SHP77 (cell line): ENCODE data around the gene SLC39A2.
"Not testable (repeated sequence)": the region's sequence is repeated elsewhere in the genome, so short reads cannot be mapped to it uniquely, and the experiment has no call there.

Experiments used
- DNase-seq, 2 experiments: peaks; one replicate each; lab custom pipeline; 2025; lab: John Stamatoyannopoulos, UW

SLC39A2 gene

DNA sequence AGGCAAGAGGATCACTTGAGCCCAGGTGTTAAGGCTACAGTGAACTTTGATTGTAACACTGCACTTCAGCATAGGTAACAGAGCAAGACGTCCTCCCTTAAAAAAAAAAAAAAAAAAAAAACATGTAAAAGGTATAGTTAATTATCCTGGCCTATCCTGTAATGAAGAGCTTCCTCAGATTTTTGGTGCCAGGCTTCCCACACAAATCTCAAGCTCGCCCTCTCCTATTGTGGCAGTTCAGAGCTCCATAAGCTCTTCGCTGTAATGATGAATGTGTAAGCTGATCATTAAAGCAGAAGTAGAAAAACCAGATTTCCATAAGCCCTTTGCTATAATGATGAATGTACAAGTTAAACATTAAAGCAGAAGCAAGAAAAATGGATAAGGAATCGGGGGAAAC lies 2.0 kb upstream of the SLC39A2 start:
- DNase-seq = no peak

DNA sequence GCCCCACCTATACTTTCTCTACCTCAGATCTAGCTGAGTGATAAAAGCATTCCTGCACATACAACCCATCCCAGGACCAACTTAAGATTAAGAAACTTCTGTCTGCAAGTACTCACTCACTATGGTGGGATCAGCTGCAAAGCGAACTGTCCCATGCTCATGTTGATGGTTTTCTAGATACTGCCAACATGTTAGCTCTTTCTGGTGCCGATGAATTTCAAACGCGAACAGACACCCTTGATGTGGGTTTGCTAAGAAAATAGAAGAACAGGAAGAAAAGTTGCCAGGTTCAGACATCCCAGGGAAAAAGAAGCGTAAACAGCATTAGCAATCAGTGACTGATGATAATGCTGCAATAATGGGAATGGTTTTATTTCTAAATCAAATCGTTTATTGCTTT lies 1.5 kb upstream of the SLC39A2 start:
- no peak for DNase-seq

DNA sequence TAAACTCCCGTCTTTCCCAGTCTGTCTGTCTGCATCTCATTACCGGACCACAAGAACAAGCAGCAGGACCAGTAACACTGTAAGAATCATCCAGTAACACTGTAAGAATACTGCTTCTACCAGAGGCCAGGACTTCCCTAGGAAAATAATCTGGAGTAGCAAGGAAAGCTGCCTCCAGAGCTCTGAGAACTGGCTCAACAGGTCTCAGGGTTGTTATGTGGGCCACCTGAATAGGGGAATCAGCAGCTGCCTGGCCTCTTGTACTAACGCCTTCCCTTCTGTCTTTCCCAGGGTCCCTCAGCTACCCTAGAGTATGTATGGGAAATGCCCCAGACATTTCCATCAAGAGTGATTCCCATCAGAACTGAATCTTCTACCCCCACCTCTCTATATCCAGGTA lies 954 bp upstream of the SLC39A2 start:
- DNase-seq = no peak

DNA sequence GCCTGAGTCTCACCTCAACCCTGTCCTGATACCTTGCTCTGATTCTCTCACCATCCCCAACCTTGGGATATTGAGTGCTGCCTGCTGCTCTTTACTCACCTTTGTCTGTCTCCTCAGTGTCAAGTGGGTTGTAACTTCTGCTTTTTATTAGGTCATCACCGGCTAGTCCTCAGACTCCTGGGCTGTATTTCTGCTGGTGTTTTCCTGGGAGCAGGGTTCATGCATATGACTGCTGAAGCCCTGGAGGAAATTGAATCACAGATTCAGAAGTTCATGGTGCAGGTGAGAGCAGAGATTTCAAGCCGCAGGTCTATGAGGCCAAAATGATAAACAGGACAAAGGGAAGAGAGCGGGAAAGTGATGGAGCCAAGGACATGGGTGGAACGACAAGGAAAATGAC lies 498 bp downstream of the SLC39A2 start:
- DNase-seq = no peak

DNA sequence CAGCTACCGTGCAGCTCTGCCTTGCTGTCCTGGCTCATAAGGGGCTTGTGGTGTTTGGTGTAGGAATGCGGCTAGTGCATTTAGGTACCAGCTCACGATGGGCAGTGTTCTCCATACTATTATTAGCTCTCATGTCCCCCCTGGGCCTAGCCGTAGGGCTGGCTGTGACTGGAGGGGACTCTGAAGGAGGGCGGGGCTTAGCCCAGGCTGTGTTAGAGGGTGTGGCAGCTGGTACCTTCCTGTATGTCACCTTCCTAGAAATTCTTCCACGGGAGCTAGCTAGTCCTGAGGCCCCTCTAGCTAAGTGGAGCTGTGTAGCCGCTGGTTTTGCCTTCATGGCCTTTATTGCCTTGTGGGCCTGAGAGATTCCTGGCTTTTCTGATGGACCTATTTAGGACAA lies 2.1 kb downstream of the SLC39A2 start:
- no peak for DNase-seq

DNA sequence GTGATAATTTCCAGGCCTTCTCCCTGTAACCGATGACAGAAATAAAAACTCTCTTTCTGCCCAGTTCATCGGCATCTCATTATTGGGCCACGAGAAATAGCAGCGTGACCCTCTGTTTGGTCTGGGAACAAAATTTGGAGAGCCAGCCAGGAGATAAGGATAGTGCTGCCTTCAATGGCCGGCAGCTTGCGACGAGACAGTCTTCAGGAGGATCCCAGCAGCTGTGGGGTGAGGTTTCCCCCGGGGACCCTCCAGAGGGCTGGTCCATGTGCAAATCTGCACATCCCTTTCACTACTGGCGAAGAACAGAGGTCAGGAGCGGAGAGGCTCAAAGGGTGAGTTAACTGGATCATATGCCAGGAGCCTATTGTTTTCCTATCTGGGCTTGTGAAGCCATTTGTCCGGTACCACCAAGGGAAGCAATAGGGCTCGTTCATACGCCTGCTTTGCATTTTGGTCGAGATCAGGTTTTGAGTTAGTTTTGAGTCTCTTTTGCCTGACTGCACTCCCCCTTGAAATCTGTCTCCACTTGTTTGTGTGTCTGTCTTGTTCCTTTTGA lies 4.8 kb downstream of the SLC39A2 start:
- no peak for DNase-seq

DNA sequence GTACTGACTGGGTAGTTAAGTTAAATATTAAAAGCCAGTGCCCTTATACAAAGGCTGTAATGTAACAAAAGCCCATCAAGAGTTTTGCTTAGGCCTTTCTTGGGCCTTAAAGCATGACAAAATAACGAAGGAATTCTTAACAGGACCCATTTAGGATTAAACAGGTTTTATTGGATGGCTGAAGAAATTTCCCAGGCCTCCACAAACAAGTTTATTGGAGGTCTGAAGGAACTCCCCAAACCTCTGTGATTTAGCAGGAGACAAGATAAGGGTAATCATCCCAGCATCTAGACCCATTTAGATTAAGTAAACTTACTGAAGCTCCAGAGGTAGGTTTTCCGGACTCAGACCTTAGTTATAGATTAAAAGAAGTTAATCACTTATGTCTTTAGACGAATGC lies 10.6 kb downstream of the SLC39A2 start:
- DNase-seq = not testable (repeated sequence)

DNA sequence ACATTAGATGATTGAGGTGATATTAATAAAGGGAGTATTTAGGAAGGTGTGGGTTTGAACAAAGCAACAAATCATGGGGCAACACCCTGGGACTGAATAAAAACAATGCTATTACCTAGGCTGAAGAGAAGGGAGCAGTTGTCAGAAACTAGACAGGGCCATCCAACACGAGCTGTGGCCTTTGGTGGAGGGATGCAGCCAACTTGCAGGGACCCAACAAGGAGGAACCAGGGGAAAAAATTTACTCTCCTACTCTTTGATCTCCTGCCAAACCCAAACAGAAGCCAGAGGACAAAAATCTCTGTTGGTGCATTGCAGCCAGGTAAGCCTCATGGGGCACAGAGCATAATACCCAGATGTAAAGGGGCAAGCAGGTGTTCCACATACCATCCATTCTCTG lies 12.0 kb downstream of the SLC39A2 start:
- DNase-seq = no peak

DNA sequence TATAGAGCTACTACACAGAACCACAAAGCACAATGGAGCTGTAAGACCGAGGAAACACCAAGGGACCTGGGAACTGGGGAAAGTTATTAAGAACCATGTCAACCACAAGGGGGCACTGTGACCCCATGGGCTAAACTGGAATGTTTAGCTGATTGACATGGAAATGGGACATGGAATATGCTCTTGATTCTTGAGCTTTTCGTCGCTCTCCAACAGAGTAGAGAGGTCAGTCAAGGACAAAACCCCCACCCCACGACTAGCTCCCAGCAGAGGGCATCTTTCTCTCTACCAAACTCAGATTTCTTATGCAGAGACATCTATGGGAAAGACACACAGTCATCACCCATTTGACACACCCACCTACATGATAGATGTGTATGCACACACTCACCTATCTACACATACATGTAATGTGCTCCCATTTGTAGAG lies 15.7 kb downstream of the SLC39A2 start:
- DNase-seq = peak; percentile 89 to 91

DNA sequence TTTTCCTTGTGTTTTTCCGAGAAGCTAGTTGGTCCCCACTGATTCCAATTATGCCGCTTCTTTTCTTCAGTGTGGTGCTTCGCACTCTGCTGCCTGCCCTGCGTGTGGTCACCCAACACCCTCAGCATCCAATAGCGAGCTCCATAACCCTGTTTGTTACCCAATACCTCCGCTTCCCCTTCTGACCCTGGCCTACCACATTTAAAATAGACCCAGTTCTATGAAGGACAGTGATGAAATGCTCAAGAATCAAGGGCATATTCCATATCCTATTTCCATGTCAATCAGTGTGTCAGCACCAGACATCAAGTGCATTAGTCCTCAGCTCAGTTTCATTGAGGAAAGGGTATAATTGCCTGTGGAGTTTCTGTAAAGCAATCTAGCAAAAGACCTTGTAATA lies 16.2 kb downstream of the SLC39A2 start:
- no peak for DNase-seq

DNA sequence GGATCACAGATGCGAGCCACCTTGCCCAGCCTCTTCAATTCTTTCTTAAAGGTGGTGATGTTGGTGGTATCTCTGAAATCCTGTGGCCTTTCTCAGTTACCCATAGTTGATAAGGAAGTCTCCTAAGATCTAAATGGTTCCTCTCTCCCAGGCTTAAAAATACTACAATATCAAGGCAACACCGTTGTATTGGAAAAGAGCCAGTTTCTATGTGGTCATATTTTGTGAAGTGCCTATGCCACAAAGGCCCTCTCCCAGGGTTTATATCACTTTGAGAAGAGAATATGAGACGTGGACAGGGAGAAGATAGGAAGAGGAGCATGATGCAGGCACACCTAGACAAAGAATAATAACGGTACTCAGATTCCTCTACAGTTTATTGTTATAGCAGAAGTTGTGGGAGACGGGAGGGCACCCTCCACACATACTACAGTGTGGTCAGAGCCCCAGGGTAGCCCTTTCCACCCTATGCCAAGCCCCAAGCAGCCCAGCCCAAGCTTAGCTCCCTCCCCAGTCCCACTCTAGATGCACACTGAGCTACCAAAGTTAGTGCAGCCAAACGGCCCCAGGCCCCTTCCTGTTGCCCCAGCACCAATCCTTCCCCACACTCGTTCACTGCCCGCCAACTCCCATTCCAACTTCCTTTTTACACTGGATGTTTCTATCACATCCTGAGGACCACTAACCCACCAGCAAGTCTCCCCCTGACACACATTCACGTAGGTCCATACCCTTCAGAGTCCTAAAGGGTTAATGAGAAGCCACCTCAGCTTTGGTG lies 17.5 kb downstream of the SLC39A2 start:
- no peak for DNase-seq

DNA sequence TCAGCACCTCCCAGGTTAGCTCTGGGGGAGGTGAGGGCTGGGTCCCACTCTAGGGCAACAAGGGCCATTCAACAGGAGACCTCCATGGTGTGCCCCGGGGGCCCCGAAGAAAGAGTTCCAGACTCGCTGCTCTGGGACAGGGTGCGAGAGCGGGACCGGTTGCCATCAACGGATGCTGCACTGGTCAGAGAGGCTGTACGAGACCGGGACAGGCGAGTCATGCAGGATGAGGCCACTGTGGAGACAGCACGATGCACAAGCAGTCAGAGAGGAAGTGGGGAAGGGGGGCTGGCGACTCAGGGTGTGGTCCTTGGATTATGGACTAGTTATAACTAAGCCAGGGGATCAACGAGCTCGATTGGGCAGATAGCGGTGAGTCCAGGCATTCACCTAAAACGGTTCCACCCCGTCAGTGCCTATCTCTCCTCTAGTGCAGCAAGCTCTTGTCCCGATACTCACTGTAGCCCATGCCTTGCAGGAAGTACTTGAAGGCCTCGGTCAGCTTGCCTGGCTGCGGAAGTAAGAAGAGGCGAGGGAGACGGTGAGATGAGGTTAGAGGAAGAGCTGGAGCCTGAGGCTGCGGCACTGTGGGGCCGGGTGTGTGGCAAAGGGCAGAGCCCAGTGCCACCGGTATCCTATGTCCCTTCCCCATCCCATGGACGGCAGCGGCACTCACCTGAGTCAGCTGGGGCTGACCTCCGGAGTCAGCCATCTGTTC lies 18.6 kb downstream of the SLC39A2 start:
- DNase-seq = no peak

DNA sequence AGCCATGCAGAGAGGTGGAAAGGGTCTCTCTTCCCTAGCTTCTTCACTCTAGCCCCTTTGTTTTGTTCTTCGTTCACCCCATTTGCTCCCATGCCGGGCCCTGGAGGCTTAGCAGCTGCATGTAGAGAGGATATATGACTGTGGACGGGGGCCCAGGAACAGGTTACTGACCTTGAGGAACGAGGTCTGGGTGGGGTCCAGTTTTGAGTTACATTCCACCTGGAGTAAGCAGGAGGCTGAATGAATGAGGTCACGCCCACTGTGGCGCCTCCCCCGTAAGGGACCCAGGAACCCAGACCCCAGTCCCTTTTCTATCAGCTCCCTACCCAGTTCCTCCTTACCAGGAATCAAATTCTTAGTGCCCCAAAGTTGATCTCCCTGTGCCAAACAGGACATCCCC lies 19.2 kb downstream of the SLC39A2 start:
- no peak for DNase-seq

DNA sequence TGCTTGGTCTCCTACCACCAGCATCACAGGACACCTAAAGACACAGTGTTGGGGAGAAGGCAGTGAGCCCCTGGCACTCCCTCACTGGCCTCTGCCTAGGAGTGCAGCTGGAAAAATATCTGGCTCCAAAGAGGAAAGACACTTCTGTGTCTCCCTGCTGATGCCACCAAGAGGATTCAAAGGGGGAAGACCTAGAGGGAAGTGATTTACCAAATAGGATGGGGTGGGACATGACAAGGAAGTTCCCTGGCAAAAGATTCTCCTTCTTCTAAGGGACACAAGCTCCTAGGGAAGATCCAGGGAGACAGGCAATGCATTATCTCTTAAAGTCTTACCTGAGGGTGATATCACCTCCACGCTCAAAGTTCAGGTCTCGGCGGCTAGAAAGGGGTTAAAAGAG lies 19.7 kb downstream of the SLC39A2 start:
- DNase-seq = no peak

DNA sequence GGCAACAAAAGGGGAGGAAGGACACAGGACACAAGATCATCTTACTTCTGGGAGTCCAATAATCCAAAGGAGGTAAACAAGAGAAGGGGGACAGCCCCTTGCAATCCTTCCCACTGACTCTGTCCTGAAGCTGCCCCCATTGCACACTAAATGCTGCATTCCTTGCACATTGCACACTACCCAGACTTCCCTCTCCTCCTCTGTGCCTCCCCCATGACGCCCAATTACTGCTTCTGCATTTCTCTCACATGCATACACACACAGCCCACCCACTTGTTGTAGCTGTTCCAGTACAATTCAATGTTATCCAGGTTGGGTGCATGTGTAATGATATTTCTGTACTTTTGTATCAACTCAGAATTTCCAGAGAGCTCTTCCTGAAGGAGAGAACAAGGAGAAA lies 20.3 kb downstream of the SLC39A2 start:
- no peak for DNase-seq

DNA sequence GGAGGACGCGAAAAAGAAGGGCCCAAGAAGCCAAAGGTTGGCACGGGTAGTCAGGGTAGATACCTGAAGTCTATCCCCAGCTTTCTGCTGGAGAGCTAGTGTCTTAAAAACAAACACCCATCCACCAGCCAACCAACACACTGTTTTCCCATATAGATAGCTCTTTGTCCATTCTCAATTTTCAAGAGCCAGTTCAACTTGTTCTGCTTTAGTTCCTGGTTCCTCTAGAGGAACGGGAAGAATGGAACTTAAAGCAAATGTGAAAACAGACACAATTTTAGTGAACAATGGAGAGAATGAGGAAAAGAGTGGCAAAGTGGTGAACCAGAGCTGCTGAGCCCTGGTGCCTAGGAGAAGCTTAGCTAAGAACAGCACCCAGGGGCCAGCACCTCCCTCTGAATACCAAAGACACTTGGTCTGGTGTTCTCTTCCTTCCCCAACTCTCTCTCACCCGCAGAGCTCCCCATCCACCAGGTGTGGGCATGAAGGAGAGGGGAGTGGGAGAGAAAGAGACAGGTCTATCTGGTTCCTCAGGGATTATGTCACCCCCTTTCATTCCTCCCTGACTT lies 22.0 kb downstream of the SLC39A2 start:
- DNase-seq = no peak

DNA sequence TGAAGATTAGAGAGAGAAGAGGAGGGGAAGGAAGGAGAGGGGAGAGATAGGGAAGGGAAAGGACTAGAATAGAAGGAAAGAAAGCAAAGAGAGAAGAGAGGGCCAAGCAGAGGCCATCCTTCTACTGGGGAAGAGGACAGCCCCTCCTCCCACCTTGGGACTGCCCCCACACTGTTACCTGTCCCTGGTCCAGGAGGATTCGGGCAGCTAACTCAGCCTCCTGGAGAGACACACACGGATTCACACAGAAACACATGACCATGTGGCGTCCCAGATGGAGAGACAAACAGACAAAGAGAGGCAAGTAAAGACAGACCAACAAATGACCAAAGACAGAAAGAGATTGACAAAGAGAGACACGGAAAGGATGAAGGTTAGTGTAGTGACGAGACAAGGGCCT lies 23.6 kb downstream of the SLC39A2 start:
- no peak for DNase-seq

DNA sequence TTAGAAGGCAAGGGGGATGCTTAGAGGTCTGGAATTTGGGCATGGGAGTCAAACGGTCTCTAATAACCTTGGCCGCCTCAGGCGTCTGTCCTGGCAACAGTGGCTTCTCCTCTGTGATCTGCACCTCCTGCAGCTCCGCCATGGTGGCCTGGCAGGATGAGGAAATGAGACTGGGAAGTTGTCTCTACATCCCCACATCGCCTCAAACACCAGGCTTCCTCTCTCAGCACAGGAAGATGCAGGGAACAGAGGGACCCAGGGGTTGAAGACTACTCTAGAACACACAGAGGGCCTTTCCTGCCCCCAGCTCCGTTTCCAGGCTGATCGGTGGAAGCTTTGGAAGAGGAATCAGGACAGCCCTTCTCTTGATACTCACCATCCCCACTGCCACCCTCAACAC lies 24.1 kb downstream of the SLC39A2 start:
- DNase-seq = no peak

DNA sequence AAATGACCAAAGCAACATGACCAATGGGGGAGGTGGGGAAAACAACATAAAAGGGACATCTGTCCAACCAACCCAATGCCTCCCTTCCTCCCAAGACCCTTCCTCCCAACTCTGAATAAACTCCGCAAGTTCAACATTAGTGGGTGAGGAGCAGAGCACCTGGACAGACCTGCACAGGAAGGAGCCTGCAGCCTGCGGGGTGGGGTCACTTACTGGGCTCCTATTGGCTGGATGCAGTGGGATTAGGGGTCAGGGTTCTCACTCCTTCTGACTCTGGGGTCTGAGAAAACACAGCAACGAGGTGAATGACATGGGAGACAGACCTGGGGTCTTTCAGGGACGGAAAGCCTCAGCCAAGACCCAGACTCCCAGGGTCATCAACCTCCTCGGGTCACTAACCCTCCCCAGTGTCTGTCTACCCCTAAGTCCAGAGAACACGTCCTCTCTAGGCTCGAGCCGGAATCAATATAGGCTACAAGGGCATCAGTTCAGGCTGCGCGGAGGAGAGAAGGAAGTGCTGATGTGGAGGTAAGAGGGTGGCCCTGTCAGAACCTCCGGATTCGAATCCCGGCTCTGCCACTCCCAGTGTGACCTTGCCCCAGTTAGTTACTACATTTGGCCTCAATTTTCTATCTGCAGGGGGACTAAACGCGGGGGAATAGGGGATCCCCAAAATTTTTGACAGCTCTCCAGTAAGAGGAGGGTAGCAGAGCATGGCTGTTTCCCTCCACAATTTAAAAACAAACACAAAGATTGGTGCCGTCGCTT lies 24.9 kb downstream of the SLC39A2 start:
- DNase-seq = no peak

DNA sequence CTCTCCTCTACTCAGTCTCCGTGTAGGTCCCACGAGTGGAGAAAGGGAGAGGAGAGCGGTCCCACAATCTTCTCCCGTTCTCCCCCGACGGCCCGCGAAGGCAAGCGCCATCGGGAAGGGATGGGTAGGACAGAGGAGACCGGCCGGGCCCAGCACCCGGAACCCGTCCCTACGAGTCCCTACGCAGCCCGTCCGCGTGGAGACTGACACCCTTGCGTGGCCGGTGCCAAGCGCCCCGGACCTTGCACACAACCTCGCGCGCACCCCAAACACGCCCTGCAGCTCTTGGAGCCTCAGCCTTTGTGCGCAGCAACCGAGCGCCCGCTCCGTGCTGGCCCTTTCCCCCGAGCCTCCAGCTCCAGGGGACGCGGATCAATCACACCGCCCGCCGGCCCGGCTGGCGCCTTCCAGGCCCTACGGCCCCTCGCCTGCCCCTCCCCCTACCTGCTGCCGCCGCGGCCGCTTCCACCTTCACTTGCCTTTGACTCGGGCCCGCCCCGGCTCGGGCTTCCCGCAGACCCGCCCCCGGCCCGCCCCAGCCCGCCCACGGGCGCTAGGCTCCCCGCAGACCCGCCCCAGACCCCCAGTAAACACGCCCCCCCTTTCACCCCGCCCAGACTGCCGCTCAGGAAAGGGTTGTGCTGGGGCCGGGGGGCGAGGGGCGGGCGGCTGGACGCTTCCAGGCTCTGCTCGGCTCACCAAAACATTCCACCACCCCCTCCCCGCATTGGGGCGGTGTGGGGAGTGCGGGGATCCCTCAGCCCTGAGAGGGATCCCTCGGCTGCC lies 25.7 kb downstream of the SLC39A2 start, which contains the start of gene NDRG2:
NDRG2 (minus strand) TSS at position 477 of the 786 bp plus-strand sequence. CDS start 1,746 bp downstream, outside the sequence.
- peak in 1 of 2 experiments; percentile 11 for DNase-seq
